ENCODE measurements around the gene POLR2H. TPM values are rescaled to one million over a fixed set of nuclear protein-coding genes. Genes with fewer than 3 reads are reported as not detected.

Gene POLR2H
- total and polyA plus RNA-seq, 2 of the 4 experiments (the other 2 are of a cell fraction), result 47.7 to 130 TPM

DNA sequence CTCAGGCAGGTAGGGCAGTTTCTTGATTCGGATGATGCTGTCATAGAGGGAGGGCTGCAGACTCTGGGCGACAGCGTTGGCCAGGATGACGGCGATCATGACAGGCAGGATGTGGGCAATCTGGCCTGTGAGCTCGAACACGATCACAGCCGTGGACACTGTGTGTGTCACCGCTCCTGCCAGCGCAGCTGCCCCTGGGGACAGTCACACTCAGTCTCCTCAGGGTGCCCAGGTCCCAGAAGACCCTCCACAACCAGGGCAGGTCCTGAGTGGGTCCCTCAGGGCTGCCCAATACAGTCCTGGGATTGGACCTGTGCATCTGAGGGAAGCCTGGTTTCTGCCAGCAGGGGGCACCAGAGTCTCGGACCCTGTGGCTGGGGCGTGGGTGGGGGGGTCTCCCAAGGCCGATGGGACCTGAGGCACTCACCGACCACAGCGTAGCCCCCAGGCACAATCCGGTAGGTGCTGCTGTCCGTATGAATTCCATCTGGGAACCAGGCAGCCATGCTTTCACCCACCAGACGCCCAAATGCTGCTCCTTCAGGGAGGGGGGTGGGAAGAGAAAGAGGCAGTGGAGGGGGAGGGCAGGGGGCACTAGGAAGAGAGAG is 7.3 kb upstream of the POLR2H start:
- no peak overlapping the region for H3K4ac ChIP-seq (ENCODE audit: low read depth, low read length)
- dilution Hi-C loops (cut with HindIII; ENCODE audit: low sequenced_read_pairs, unreplicated experiment) (loop anchor here (25.0 kb wide), 1 partner anchor 183 kb away; no protein-coding TSS in a partner anchor), in situ Hi-C loops (cut with MboI; ENCODE audit: low sequenced_read_pairs) (no loop called here), intact Hi-C loops (cut with micrococcal nuclease) (no loop called here)
- H3K4me3 ChIP-seq (ENCODE audit: insufficient read depth, low read depth, low read length), result no peak overlapping the region
- no peaks in the 10 kb centered on the region for H3K27me3 ChIP-seq (ENCODE audit: control insufficient read depth, insufficient read depth, low read length)
- H3K23ac ChIP-seq (ENCODE audit: low read depth, low read length), result no peak overlapping the region
- H2AFZ ChIP-seq (replicated peaks; ENCODE audit: low read length, poor library complexity), result peak overlapping the region; percentile 17
- H3K56ac ChIP-seq (ENCODE audit: extremely low read depth, insufficient read depth, low read length), result no peak overlapping the region
- no peaks in the 10 kb centered on the region; the same call in 1 of the 2 replicates for H4K20me1 ChIP-seq (ENCODE audit: insufficient read depth, low read length)
- H3K18ac ChIP-seq (ENCODE audit: low read depth, low read length), result no peak overlapping the region
- BruUV-seq (replicated peaks), result no TSS peak
- peaks cover 9% of the 10 kb centered on the region; the same call in 1 of the 2 replicates for H3K9me1 ChIP-seq (ENCODE audit: insufficient read depth, low read length)
- H4K91ac ChIP-seq (ENCODE audit: insufficient read depth, low read depth, low read length), result no peak overlapping the region
- CTCF ChIA-PET, result interaction anchor here (0.5 to 0.6 kb wide), 3 partner anchors 14 to 97 kb away, joined by 3 to 4 read pairs (median 3); no protein-coding TSS in a partner anchor
- H3K9ac ChIP-seq (ENCODE audit: low read depth, low read length), result no peak overlapping the region
- H3K27ac ChIP-seq (ENCODE audit: insufficient read depth, low read length), result no peak overlapping the region
- no peak overlapping the region for H4K8ac ChIP-seq (ENCODE audit: low read depth in 2 of 2, low read length in 2 of 2)
- no peak overlapping the region for H2BK20ac ChIP-seq (ENCODE audit: low read depth, low read length)
- peaks cover 22% of the 10 kb centered on the region for H3K36me3 ChIP-seq (ENCODE audit: control insufficient read depth, insufficient read depth, low read length)
- no peak for DNase-seq
- no peaks in the 10 kb centered on the region for H3K79me1 ChIP-seq (ENCODE audit: low read depth in 1 of 2, low read length in 2 of 2)
- TF ChIP-seq CEBPB (IDR thresholded peaks at IDR 0.05; ENCODE audit: low read depth, low read length) (no peak), RAD21 (IDR thresholded peaks at IDR 0.05; ENCODE audit: low read length) (peak; percentile 51), FOS (IDR thresholded peaks at IDR 0.05; ENCODE audit: low read depth, low read length) (no peak), RFX5 (IDR thresholded peaks at IDR 0.05; ENCODE audit: low read depth, low read length) (no peak), MAFK (IDR thresholded peaks at IDR 0.05; ENCODE audit: low read depth, low read length) (no peak), MAZ (IDR thresholded peaks at IDR 0.05; ENCODE audit: borderline replicate concordance, low read depth, low read length) (no peak), SMC3 (IDR thresholded peaks at IDR 0.05; ENCODE audit: low read depth, low read length) (peak; percentile 39)
- TF ChIP-seq, protein P1, sequence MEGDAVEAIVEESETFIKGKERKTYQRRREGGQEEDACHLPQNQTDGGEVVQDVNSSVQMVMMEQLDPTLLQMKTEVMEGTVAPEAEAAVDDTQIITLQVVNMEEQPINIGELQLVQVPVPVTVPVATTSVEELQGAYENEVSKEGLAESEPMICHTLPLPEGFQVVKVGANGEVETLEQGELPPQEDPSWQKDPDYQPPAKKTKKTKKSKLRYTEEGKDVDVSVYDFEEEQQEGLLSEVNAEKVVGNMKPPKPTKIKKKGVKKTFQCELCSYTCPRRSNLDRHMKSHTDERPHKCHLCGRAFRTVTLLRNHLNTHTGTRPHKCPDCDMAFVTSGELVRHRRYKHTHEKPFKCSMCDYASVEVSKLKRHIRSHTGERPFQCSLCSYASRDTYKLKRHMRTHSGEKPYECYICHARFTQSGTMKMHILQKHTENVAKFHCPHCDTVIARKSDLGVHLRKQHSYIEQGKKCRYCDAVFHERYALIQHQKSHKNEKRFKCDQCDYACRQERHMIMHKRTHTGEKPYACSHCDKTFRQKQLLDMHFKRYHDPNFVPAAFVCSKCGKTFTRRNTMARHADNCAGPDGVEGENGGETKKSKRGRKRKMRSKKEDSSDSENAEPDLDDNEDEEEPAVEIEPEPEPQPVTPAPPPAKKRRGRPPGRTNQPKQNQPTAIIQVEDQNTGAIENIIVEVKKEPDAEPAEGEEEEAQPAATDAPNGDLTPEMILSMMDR (conservative IDR thresholded peaks at IDR 0.05; ENCODE audit: low read depth, low read length), result peak; percentile 58
- H2BK120ac ChIP-seq (ENCODE audit: low read depth, low read length), result no peak overlapping the region
- peak; percentile 75 for ATAC-seq (ENCODE audit: low read depth)
- no peaks in the 10 kb centered on the region for H3K4me1 ChIP-seq (ENCODE audit: control insufficient read depth, insufficient read depth, low read length)
- H4K5ac ChIP-seq (ENCODE audit: low read depth, low read length), result no peak overlapping the region
- H2AK9ac ChIP-seq (replicated peaks; ENCODE audit: low read depth, low read length, poor library complexity), result peak overlapping the region; percentile 82
- no peak overlapping the region for H2BK5ac ChIP-seq (ENCODE audit: low read depth, low read length, poor library complexity, severe bottlenecking)
- H2BK15ac ChIP-seq (ENCODE audit: low read depth, low read length), result no peak overlapping the region
- POLR2A ChIA-PET (ENCODE audit: unreplicated experiment), result no interaction called here
- H2AK5ac ChIP-seq (ENCODE audit: low read depth, low read length), result no peak overlapping the region; the same call in 1 of the 2 replicates
- H3K4me2 ChIP-seq (ENCODE audit: low read depth, low read length), result no peak overlapping the region
- H3K14ac ChIP-seq (replicated peaks; ENCODE audit: low read depth, low read length), result no peak overlapping the region
- WGBS, 2 experiments (ENCODE audit: extremely low coverage in 2 of 2, insufficient read length in 1 of 2), result 100% methylated on average over 2 of the region's 18 CpGs; no CpG with 5 or more reads in 1 of the 2 experiments
- H3K9me3 ChIP-seq (ENCODE audit: control insufficient read depth, insufficient read depth, low read length), result no peaks in the 10 kb centered on the region

All from IMR-90 (cell line).